HG03045 (cell line): ENCODE data around the gene FANCB.

Experiments
- ATAC-seq: cut with Tn5 transposase; IDR thresholded peaks from one replicate; pipeline ENCODE4 v1.9.1; 2021; ENCODE audit warnings: mild to moderate bottlenecking, moderate library complexity; ENCODE audit not compliant: unreplicated experiment

The FANCB gene

DNA sequence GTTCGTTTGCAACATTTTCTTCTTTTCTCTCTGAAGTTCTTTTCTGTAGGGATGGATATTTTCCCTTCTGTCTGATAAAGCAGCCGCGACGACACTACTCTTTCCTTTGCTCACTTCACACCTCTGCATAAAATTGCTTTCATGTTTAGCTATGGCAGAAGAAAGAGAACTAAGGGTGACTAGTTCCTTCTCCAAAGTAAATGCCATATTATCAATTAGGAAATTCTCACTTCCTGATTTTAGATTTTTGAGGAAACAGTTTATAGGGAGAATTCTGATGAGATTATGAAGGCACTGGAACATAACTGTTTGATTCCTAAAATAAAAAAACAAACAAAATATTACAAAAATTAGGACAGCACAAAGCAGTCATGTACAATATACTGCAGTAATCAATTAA is 29.2 kb downstream of the FANCB start:
- ATAC-seq, result no peak

DNA sequence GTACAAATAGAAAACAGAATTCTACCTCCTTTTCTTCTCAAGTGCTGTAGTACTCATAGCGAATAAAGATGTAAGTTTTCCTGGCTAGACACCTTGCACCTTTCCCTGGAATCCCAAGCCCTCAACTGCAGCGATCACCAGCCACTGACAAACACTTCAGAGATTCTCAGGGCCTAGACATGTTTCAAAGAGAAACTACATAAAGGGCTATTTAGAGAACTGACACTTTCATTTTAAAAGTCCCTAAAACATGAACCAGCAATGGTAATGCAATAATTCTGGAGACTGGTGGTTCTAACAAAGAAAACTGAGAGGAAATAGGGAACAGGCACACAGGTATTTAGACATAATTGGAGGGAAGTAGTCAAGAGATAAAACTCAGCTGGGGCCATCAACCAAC is 35.7 kb downstream of the FANCB start:
- no peak for ATAC-seq

DNA sequence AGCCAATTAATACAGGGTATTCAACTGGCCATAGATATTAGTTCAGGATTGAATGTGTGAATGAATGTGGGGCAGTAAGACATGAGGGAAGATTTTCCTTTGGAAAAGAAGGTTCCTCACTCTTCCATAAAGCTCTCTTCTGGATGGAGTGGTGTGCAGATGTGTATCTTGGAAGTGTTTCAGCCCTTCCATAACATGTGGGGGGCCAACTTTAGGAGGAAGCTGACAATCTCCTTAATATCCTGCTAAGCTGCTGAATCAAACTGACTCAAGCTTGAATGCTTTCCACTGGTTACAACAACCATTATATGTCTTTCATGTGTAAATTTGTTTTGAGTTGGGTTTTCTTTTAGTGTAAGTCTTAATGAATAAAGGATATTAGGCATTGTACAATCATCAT is 40.3 kb downstream of the FANCB start:
- no peak for ATAC-seq

- no peak for ATAC-seq
These were observed 40.7 kb downstream of the FANCB start for GRCh38 chrX:14832151-14832550.

DNA sequence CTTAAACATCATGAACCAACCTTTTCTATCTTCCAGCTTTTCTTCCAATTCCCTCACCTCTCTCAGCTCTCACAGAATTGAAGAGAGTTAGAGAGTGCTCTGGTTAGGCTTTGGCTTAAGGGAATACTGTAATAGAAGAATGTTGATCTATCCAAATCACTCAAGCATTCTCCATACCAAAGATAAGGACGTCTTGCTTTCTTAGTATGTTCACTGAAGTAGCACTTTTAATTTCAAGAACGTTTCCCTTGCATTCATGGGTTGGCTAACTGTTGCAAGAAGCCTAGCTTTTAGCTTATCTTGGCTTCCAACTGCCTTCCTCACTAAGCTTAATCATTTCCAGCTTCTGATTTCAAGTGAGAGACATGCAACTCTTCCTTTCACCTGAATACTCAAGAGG is 43.2 kb downstream of the FANCB start:
- ATAC-seq, result no peak

- ATAC-seq, result no peak
These were observed 46.5 kb downstream of the FANCB start for GRCh38 chrX:14826319-14826718.

DNA sequence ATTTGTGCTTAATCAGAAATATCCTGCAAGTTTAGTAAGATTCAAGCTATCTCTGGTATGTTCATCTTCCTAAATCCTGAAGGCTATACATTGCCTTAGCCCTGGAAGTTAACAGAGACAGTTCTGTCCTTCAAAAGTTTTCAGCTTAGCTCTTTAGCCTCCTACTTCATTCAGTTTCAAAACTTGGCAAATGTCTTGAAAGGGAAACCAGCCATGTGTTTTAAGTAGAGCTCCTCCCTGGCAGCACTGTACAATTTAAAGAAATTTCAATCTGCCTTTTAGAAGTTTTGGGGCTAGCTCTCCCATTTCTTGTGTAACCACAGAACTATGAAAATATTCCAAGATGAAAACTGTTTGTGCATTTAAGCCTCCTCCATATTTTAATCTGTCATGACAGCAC is 47.0 kb downstream of the FANCB start:
- no peak for ATAC-seq

GRCh38 chrX:14819769-14820168 is 53.1 kb downstream of the FANCB start:
- ATAC-seq, result no peak

DNA sequence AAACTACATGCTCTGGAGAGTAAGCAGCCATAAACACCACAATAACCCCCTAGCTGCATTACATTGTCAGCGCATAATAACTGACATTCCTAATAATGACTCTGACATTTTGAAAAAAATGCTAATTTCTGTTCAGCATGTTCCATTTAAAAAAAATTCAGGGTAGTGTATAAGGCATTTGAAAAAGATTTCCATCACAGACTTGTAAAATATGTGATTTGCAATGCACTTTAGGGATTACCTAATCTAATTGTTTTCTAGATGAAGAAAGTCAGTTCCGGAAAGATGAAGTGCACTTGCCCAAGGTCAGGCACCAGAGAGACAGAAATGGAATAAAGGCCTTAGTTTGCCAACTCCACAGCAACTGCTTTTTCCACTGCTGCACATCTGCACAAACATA is 55.3 kb downstream of the FANCB start:
- no peak for ATAC-seq

DNA sequence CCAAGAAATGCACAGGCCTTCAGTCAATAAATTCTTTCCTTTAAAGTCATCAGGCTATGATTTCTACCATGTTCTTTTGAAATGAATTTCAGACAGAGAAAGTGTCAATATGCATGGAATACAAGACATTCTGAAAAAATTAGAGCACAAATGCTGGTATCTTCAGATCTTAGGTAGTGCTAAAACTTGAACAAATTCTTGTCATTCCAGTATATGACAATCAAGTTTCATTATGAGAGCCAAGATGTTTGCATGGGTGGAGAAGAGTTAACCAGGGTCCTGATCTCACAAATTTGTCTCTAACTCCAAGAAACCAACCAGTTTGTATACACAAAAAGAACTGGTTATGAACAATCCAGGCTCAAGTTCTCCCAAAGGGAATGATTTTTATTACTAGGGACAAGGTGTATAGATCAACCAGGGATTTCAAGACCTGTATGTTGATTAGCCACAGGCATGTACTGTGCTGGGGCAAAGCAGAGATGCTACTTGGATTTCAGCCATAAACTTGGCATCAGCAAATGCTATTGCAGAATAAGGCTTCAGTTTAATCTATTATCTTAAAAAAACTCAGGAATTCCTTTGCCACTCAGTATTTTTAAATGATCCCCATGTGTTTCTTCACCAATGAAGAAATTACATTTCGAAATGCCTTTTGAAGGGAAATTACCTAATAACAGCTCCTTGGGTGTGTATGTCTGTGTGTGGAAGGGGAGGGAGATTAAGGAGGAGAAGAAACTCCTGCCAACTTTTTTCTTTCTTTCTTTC is 69.7 kb downstream of the FANCB start:
- no peak for ATAC-seq

DNA sequence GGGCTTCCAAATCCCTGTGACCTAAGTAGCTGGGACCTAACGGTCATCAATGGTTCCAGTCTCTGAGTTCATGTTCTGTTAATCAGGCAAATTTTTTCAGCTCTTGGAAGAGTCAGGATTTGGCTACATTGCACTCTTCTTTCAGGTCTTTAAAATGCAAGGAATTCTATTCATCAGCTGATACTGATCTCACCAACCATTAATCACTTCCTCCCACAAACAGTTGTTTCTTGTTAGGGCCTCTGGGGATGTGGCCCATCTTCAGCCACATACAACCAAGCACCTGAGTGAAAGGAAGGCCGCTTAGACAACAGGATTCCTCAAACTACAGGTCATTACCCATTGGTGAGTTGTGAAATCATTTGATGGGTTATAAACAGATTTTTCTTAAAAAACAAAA is 71.7 kb downstream of the FANCB start:
- no peak for ATAC-seq

- no peak for ATAC-seq
These were observed 74.0 kb downstream of the FANCB start for GRCh38 chrX:14798805-14799397.
